ENCODE measurements around the gene PBX1. TPM values are rescaled to one million over a fixed set of nuclear protein-coding genes. Genes with fewer than 3 reads are reported as not detected.
"Not testable (repeated sequence)": the region's sequence is repeated elsewhere in the genome, so short reads cannot be mapped to it uniquely, and the experiment has no call there.

Gene PBX1
- total RNA-seq, 2 donors from 2014 or later: 50.5 to 53.1 TPM

- Histone ChIP-seq H3K27me3 (replicated peaks; ENCODE audit: insufficient read depth) (no peaks in the 10 kb centered on the region), H3K9me3 (no peaks in the 10 kb centered on the region), H3K36me3 (no peaks in the 10 kb centered on the region), H3K27ac (no peak overlapping the region), H3K4me1 (ENCODE audit: control insufficient read depth in 1 of 2, low read depth in 2 of 2) (peaks cover 0 to 11% of the 10 kb centered on the region in 2 donors), H3K4me3 (no peak overlapping the region)
- TF ChIP-seq CTCF (IDR thresholded peaks at IDR 0.05): no peak
- DNase-seq (ENCODE audit: low spot score): no peak
- no peak for ATAC-seq (ENCODE audit: insufficient number of reproducible peaks, low FRiP score, low read depth)
Measured at GRCh38 chr1:164516591-164516990, 42.4 kb upstream of the PBX1 start.

GRCh38 chr1:164518692-164519332 lies 40.2 kb upstream of the PBX1 start:
- Histone ChIP-seq H3K4me3 (no peak overlapping the region), H3K4me1 (ENCODE audit: control insufficient read depth in 1 of 2, low read depth in 2 of 2) (peaks cover 0 to 11% of the 10 kb centered on the region in 2 donors), H3K36me3 (no peaks in the 10 kb centered on the region), H3K9me3 (no peaks in the 10 kb centered on the region), H3K27ac (no peak overlapping the region), H3K27me3 (replicated peaks; ENCODE audit: insufficient read depth) (no peaks in the 10 kb centered on the region)
- TF ChIP-seq CTCF (IDR thresholded peaks at IDR 0.05): no peak
- ATAC-seq (ENCODE audit: insufficient number of reproducible peaks, low FRiP score, low read depth) (no peak), DNase-seq (ENCODE audit: low spot score) (no peak)

- Histone ChIP-seq H3K36me3 (no peaks in the 10 kb centered on the region), H3K4me1 (ENCODE audit: control insufficient read depth in 1 of 2, low read depth in 2 of 2) (peaks cover 0 to 12% of the 10 kb centered on the region in 2 donors), H3K27me3 (replicated peaks; ENCODE audit: insufficient read depth) (no peaks in the 10 kb centered on the region), H3K9me3 (no peaks in the 10 kb centered on the region), H3K27ac (no peak overlapping the region), H3K4me3 (no peak overlapping the region)
- ATAC-seq (ENCODE audit: insufficient number of reproducible peaks, low FRiP score, low read depth) (no peak), DNase-seq (ENCODE audit: low spot score) (no peak)
- no peak for TF ChIP-seq CTCF (IDR thresholded peaks at IDR 0.05)
Measured at GRCh38 chr1:164519426-164519825, 39.6 kb upstream of the PBX1 start.

- no peak overlapping the region for H3K4me3 ChIP-seq
- H3K9me3 ChIP-seq: peaks cover 3% of the 10 kb centered on the region
- H3K27me3 ChIP-seq (replicated peaks; ENCODE audit: insufficient read depth): no peaks in the 10 kb centered on the region
- H3K36me3 ChIP-seq: no peaks in the 10 kb centered on the region
- no peak for DNase-seq (ENCODE audit: low spot score)
- no peak for TF ChIP-seq CTCF (IDR thresholded peaks at IDR 0.05)
- peaks cover 4 to 13% of the 10 kb centered on the region in 2 donors for H3K4me1 ChIP-seq (ENCODE audit: control insufficient read depth in 1 of 2, low read depth in 2 of 2)
- no peak for ATAC-seq (ENCODE audit: insufficient number of reproducible peaks, low FRiP score, low read depth)
- H3K27ac ChIP-seq: peak overlapping the region; percentile 16 to 36
Measured at GRCh38 chr1:164524810-164525209, 34.2 kb upstream of the PBX1 start.

GRCh38 chr1:164534863-164535610 lies 23.9 kb upstream of the PBX1 start:
- Histone ChIP-seq H3K27ac (no peak overlapping the region), H3K4me1 (ENCODE audit: control insufficient read depth in 1 of 2, low read depth in 2 of 2) (no peaks in the 10 kb centered on the region), H3K4me3 (no peak overlapping the region), H3K9me3 (no peaks in the 10 kb centered on the region), H3K36me3 (no peaks in the 10 kb centered on the region), H3K27me3 (replicated peaks; ENCODE audit: insufficient read depth) (no peaks in the 10 kb centered on the region)
- TF ChIP-seq CTCF (IDR thresholded peaks at IDR 0.05): no peak
- ATAC-seq (ENCODE audit: insufficient number of reproducible peaks, low FRiP score, low read depth) (no peak), DNase-seq (ENCODE audit: low spot score) (no peak)

- not testable (repeated sequence) for DNase-seq (ENCODE audit: low spot score); H3K36me3 ChIP-seq; H3K27me3 ChIP-seq (replicated peaks; ENCODE audit: insufficient read depth); ATAC-seq (ENCODE audit: insufficient number of reproducible peaks, low FRiP score, low read depth); H3K27ac ChIP-seq; H3K4me1 ChIP-seq (ENCODE audit: control insufficient read depth in 1 of 2, low read depth in 2 of 2); H3K4me3 ChIP-seq; H3K9me3 ChIP-seq
Measured at GRCh38 chr1:164552463-164552988, 6.5 kb upstream of the PBX1 start.
